Measurements from ENCODE around the gene SLC25A21. TPM values are rescaled to one million over a fixed set of nuclear protein-coding genes. Genes with fewer than 3 reads are reported as not detected.

Gene SLC25A21
- polyA plus RNA-seq, 1 experiment = 0.50 TPM

DNA sequence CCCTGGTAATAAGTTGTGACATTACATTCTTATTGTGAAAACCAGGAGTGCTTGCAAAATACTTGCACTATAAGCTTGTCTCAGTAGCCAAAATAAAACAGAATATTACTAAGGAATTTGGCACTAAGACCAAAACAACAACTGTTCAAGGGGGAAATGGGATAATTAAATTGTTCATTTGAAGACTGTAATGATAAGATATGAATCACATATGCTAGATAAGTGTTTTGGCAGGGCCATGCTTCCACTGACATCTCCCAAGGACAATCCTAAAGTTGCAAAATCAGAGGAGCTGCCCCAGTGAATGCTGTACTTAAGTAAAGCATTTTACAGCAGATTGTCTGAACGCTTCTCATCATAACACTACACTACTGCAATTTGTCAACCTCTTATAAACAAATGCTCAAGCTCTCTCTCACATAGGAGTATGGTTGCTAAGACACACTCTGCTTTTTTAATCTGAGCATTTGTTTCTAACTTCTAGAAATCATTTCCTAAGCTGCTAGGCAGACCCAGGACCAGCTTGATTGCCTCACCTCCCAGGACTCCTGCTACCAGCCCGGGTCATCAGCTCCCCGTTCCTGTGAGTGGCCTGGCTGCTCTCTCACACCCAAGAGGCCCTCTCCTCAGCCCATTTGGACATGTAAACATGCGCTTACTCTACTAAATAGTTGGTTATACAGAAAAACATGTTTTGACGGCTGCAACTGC is 319.3 kb downstream of the SLC25A21 start:
- Histone ChIP-seq H3K27me3 (ENCODE audit: control insufficient read depth, insufficient read depth, low read length) (peaks cover 2% of the 10 kb centered on the region), H3K36me3 (ENCODE audit: control insufficient read depth, insufficient read depth, low read length) (no peaks in the 10 kb centered on the region), H3K4me3 (ENCODE audit: low read depth, low read length) (no peak overlapping the region)
- POLR2A ChIA-PET = no interaction called here
- DNase-seq (ENCODE audit: low read depth) = no peak
- TF ChIP-seq, protein P1, sequence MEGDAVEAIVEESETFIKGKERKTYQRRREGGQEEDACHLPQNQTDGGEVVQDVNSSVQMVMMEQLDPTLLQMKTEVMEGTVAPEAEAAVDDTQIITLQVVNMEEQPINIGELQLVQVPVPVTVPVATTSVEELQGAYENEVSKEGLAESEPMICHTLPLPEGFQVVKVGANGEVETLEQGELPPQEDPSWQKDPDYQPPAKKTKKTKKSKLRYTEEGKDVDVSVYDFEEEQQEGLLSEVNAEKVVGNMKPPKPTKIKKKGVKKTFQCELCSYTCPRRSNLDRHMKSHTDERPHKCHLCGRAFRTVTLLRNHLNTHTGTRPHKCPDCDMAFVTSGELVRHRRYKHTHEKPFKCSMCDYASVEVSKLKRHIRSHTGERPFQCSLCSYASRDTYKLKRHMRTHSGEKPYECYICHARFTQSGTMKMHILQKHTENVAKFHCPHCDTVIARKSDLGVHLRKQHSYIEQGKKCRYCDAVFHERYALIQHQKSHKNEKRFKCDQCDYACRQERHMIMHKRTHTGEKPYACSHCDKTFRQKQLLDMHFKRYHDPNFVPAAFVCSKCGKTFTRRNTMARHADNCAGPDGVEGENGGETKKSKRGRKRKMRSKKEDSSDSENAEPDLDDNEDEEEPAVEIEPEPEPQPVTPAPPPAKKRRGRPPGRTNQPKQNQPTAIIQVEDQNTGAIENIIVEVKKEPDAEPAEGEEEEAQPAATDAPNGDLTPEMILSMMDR (IDR thresholded peaks at IDR 0.05; ENCODE audit: insufficient read depth, low read depth, low read length) = no peak
- CTCF ChIA-PET = no interaction called here

DNA sequence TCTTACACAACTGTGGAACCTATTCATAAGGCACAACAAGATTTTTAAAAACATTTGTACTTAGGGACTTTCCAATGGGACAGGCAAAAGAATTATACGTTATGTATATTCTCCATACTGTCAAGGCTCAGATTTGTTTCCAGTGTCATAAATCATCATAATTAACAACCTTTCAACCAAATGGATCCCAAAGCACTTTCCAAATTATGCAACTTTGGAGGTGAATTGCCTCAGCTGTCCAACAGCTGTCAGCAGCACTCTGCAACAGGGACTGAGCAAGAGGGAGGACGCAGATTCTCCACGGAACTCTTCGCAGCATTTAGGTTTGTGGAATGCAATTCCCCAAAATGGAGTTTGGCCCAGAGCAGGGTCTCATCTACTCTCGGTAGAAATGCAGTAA is 324.2 kb downstream of the SLC25A21 start:
- CTCF ChIA-PET = no interaction called here
- no peak overlapping the region for H3K4me3 ChIP-seq (ENCODE audit: low read depth, low read length)

DNA sequence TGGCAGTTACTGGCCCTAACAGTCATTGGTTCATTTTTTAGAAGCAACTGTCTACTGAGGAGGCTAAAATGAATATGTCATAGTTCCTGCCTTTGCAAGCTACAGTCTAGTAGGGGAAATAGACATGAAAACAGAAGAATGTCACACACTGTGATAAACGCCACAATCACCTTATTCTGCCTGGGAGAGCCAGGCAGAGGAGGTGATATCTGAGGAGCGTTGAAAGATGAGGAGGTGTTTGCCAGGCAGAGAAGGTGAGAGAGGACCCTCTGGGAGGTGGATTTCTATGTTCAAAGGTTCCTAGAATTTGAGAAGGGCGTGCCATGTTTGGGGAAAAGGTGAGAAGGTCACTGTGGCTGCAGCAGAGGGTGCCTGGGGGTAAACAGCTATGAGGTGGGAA is 325.0 kb downstream of the SLC25A21 start:
- ChIA-PET CTCF (no interaction called here), POLR2A (no interaction called here)
- DNase-seq (ENCODE audit: low read depth) = no peak
- Histone ChIP-seq H3K4me3 (ENCODE audit: low read depth, low read length) (no peak overlapping the region), H3K36me3 (ENCODE audit: control insufficient read depth, insufficient read depth, low read length) (no peaks in the 10 kb centered on the region), H3K27me3 (ENCODE audit: control insufficient read depth, insufficient read depth, low read length) (peaks cover 2% of the 10 kb centered on the region)
- TF ChIP-seq, protein P1 (IDR thresholded peaks at IDR 0.05; ENCODE audit: insufficient read depth, low read depth, low read length) = no peak

More for the DNA sequence above, 324.2 kb downstream of the SLC25A21 start:
- Histone ChIP-seq H3K27me3 (ENCODE audit: control insufficient read depth, insufficient read depth, low read length) (peaks cover 2% of the 10 kb centered on the region; the same call in 1 of the 2 replicates), H3K36me3 (ENCODE audit: control insufficient read depth, insufficient read depth, low read length) (no peaks in the 10 kb centered on the region)
- POLR2A ChIA-PET = no interaction called here
- TF ChIP-seq, protein P1 (IDR thresholded peaks at IDR 0.05; ENCODE audit: insufficient read depth, low read depth, low read length) = no peak
- no peak for DNase-seq (ENCODE audit: low read depth)

DNA sequence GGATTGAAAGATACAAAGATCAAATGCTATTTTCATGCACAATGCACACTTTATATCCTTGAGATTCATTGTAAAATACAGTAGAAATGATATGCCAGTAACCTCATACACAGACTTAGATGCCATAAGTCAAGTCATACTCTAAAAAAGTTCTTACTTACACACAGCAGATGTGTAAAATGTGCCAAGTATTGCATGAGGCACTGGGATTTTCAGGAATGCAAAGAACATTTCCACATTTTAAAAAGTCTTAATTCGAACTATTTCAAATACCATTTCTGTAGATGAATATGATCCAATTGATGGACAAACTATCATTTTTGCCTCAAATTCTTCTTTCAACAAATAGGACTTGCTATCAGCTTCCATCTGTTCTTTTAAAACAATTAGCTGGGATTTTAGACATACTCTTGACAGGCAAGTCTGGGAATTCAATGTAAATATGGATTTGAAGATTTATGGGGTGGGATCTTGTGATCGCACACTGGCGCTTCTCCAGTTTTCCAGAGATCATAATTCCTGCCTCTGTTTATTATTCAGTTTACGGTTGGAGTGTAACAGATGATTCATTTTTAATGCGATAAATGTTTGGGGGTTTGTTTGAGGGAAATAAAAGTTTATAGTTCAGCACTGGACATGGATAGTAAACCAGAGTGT is 326.9 kb downstream of the SLC25A21 start:
- DNase-seq (ENCODE audit: low read depth) = no peak
- CTCF ChIA-PET = interaction anchor here (0.7 kb wide), 1 partner anchor 12 kb away, joined by 3 read pairs; no protein-coding TSS in a partner anchor

More for the DNA sequence above, 326.9 kb downstream of the SLC25A21 start:
- no peaks in the 10 kb centered on the region; the same call in 1 of the 2 replicates for H3K27me3 ChIP-seq (ENCODE audit: control insufficient read depth, insufficient read depth, low read length)
- TF ChIP-seq, protein P1 (IDR thresholded peaks at IDR 0.05; ENCODE audit: insufficient read depth, low read depth, low read length) = no peak
- no peaks in the 10 kb centered on the region for H3K36me3 ChIP-seq (ENCODE audit: control insufficient read depth, insufficient read depth, low read length)
- H3K4me3 ChIP-seq (ENCODE audit: low read depth, low read length) = no peak overlapping the region
- POLR2A ChIA-PET = no interaction called here
